ENCODE data around the gene MEIOB.
A peak's percentile ranks its signal among the peaks of the same experiment; 100 is the strongest.

MEIOB gene

GRCh38 chr16:1828645-1829410 lies 43.1 kb downstream of the MEIOB start:
- DNase-seq (ENCODE audit: low read depth) = no peak

GRCh38 chr16:1826691-1827573 lies 45.0 kb downstream of the MEIOB start, which contains the start of the genes FAHD1 and HAGH:
FAHD1 (plus strand) TSS chr16:1827206; CDS start chr16:1827239, 33 bp downstream.
HAGH (minus strand) TSS chr16:1826825; CDS start chr16:1826787, 38 bp downstream.
- DNase-seq (ENCODE audit: low read depth) = peak; percentile 97

- DNase-seq (ENCODE audit: low read depth) = peak; percentile 24
These were observed 45.9 kb downstream of the MEIOB start for GRCh38 chr16:1825864-1826690.

- no peak for DNase-seq (ENCODE audit: low read depth)
These were observed 46.5 kb downstream of the MEIOB start for GRCh38 chr16:1825381-1825863.

GRCh38 chr16:1823821-1824220 lies 48.1 kb downstream of the MEIOB start:
- DNase-seq (ENCODE audit: low read depth) = peak; percentile 56

GRCh38 chr16:1822801-1823200 lies 49.2 kb downstream of the MEIOB start:
- DNase-seq (ENCODE audit: low read depth) = no peak

GRCh38 chr16:1821861-1822611 lies 49.9 kb downstream of the MEIOB start:
- no peak for DNase-seq (ENCODE audit: low read depth)

GRCh38 chr16:1820946-1821290 lies 51.0 kb downstream of the MEIOB start:
- DNase-seq (ENCODE audit: low read depth) = no peak

- no peak for DNase-seq (ENCODE audit: low read depth)
These were observed 51.6 kb downstream of the MEIOB start for GRCh38 chr16:1820096-1820945.

- no peak for DNase-seq (ENCODE audit: low read depth)
These were observed 52.4 kb downstream of the MEIOB start for GRCh38 chr16:1819611-1820010.

- no peak for DNase-seq (ENCODE audit: low read depth)
These were observed 53.0 kb downstream of the MEIOB start for GRCh38 chr16:1818873-1819525.

GRCh38 chr16:1818204-1818872 lies 53.6 kb downstream of the MEIOB start:
- DNase-seq (ENCODE audit: low read depth) = no peak

GRCh38 chr16:1817716-1818115 lies 54.2 kb downstream of the MEIOB start:
- DNase-seq (ENCODE audit: low read depth) = no peak

GRCh38 chr16:1817276-1817589 lies 54.7 kb downstream of the MEIOB start:
- DNase-seq (ENCODE audit: low read depth) = no peak

GRCh38 chr16:1816396-1817275 lies 55.3 kb downstream of the MEIOB start:
- no peak for DNase-seq (ENCODE audit: low read depth)

- DNase-seq (ENCODE audit: low read depth) = no peak
These were observed 56.5 kb downstream of the MEIOB start for GRCh38 chr16:1815461-1815860.

- DNase-seq (ENCODE audit: low read depth) = peak; percentile 63
These were observed 59.2 kb downstream of the MEIOB start for GRCh38 chr16:1812732-1813163.

- no peak for DNase-seq (ENCODE audit: low read depth)
These were observed 61.4 kb downstream of the MEIOB start for GRCh38 chr16:1810536-1810935.
